Tibial artery (tissue), 4 donors: ENCODE results near the gene SYNRG.
A peak's percentile ranks its signal among the peaks of the same experiment; 100 is the strongest.

ENCODE experiments used
- DNase-seq, 2 donors: peaks; one replicate each; pipeline ENCODE4 v3.0.0-alpha.2; 2019
- H3K27ac ChIP-seq, 2 donors: fragments of 200-600 bp; sonication (generic) in 1 of 2; 1 replicate in 1 of 2; 2 replicates in 1 of 2; pipeline ENCODE4 v1.5.1; 2018 to 2019; ENCODE audit warnings: mild to moderate bottlenecking in 1 of 2
- H3K27me3 ChIP-seq, 2 donors: fragments of 200-600 bp; sonication (generic) in 1 of 2; one replicate each; pipeline versions ENCODE4 v1.5.1 to v1.6.0; 2016 to 2019
- H3K36me3 ChIP-seq, 3 donors: fragments of 200-600 bp; sonication (generic) in 2 of 3; one replicate each; pipeline ENCODE4 v1.5.1; 2016 to 2019; ENCODE audit warnings: mild to moderate bottlenecking in 2 of 3
- H3K4me1 ChIP-seq, 4 donors: fragments of 200-600 bp; sonication (generic) in 2 of 4; 1 replicate in 3 of 4; 2 replicates in 1 of 4; pipeline ENCODE4 v1.5.1; 2016 to 2019
- H3K4me3 ChIP-seq, 2 donors: fragments of 200-600 bp; sonication (generic) in 1 of 2; 1 replicate in 1 of 2; 2 replicates in 1 of 2; pipeline ENCODE4 v1.5.1; 2018 to 2019; ENCODE audit warnings: mild to moderate bottlenecking in 2 of 2
- H3K9me3 ChIP-seq, 3 donors: fragments of 200-600 bp; sonication (generic) in 1 of 3; one replicate each; pipeline ENCODE4 v1.5.1; 2016 to 2019
- intact Hi-C: fragments of 100-400 bp; cut with DNase I; formaldehyde crosslinking; loops from one replicate; pipeline ENCODE4 v1.15.0; 2023; ENCODE audit warnings: low total_unique reads
- TF ChIP-seq, protein P1 (sequence below), 2 experiments: fragments of 200-600 bp in 1 of 2; fragments of 450-650 bp in 1 of 2; IDR thresholded peaks; one replicate each; pipeline ENCODE4 v1.5.1; 2017 to 2019; ENCODE audit warnings: antibody characterized with exemption in 2 of 2, mild to moderate bottlenecking in 1 of 2, moderate library complexity in 1 of 2

Gene SYNRG, protein sequence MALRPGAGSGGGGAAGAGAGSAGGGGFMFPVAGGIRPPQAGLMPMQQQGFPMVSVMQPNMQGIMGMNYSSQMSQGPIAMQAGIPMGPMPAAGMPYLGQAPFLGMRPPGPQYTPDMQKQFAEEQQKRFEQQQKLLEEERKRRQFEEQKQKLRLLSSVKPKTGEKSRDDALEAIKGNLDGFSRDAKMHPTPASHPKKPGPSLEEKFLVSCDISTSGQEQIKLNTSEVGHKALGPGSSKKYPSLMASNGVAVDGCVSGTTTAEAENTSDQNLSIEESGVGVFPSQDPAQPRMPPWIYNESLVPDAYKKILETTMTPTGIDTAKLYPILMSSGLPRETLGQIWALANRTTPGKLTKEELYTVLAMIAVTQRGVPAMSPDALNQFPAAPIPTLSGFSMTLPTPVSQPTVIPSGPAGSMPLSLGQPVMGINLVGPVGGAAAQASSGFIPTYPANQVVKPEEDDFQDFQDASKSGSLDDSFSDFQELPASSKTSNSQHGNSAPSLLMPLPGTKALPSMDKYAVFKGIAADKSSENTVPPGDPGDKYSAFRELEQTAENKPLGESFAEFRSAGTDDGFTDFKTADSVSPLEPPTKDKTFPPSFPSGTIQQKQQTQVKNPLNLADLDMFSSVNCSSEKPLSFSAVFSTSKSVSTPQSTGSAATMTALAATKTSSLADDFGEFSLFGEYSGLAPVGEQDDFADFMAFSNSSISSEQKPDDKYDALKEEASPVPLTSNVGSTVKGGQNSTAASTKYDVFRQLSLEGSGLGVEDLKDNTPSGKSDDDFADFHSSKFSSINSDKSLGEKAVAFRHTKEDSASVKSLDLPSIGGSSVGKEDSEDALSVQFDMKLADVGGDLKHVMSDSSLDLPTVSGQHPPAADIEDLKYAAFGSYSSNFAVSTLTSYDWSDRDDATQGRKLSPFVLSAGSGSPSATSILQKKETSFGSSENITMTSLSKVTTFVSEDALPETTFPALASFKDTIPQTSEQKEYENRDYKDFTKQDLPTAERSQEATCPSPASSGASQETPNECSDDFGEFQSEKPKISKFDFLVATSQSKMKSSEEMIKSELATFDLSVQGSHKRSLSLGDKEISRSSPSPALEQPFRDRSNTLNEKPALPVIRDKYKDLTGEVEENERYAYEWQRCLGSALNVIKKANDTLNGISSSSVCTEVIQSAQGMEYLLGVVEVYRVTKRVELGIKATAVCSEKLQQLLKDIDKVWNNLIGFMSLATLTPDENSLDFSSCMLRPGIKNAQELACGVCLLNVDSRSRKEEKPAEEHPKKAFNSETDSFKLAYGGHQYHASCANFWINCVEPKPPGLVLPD (N-terminal part only)

DNA sequence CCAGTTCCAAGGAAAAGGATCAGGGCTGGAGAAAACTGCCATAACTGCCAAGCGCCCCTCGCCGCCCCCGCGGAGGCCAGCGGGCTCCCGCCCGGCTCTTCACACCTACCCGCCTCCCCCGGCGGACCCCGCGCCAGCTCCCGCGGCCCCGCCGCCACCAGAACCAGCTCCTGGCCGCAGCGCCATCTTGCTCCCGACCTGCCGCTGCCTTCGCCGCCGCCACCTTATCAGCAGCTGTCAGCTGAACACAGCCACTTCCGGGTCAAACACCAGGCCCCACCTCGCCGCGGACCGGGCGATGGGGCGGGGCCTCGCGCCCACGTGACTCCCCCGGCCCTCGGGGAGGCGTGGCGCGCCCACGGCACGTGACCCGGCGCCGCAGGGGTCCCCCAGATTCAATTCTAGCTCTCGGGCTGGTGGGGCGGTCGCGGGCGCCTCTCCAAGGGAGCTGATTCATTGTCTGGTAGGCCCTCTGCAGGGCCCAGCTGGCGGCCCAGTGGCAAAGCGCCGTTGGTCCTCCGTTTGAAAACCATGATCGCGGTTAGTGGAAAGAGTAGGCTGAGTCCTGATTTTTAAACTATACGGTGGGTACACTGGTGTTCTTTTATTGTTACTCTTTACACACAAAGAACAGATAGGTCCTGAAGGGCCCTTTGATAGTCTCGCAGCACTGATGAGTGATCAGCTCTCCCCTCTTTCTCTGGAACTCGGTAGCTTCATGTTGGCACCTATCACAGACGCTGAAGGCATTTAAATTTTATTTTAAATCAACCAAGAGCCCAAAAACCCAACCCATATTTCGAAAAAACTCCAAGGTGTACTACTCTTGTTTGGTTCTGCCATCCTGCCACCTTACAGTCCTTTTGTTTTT lies at the start of gene SYNRG:
SYNRG (minus strand) TSS at position 249 of the 871 bp plus-strand sequence; CDS start at position 186, 63 bp downstream.
- intact Hi-C loops = no loop called here
- TF ChIP-seq, protein P1, sequence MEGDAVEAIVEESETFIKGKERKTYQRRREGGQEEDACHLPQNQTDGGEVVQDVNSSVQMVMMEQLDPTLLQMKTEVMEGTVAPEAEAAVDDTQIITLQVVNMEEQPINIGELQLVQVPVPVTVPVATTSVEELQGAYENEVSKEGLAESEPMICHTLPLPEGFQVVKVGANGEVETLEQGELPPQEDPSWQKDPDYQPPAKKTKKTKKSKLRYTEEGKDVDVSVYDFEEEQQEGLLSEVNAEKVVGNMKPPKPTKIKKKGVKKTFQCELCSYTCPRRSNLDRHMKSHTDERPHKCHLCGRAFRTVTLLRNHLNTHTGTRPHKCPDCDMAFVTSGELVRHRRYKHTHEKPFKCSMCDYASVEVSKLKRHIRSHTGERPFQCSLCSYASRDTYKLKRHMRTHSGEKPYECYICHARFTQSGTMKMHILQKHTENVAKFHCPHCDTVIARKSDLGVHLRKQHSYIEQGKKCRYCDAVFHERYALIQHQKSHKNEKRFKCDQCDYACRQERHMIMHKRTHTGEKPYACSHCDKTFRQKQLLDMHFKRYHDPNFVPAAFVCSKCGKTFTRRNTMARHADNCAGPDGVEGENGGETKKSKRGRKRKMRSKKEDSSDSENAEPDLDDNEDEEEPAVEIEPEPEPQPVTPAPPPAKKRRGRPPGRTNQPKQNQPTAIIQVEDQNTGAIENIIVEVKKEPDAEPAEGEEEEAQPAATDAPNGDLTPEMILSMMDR (IDR thresholded peaks at IDR 0.05) = peak; percentile 31 to 37
- peaks cover 3 to 25% (median 14%) of the 10 kb centered on the region in 3 donors for H3K36me3 ChIP-seq
- H3K4me1 ChIP-seq = peaks cover 0 to 39% (median 8%) of the 10 kb centered on the region in 4 donors
- DNase-seq = peak; percentile 94 to 98
- H3K27ac ChIP-seq = peak within 1 kb of the TSS; percentile 92 to 94
- H3K9me3 ChIP-seq = no peaks in the 10 kb centered on the region
- H3K4me3 ChIP-seq = peak within 1 kb of the TSS; percentile 84 to 98
- no peaks in the 10 kb centered on the region for H3K27me3 ChIP-seq

DNA sequence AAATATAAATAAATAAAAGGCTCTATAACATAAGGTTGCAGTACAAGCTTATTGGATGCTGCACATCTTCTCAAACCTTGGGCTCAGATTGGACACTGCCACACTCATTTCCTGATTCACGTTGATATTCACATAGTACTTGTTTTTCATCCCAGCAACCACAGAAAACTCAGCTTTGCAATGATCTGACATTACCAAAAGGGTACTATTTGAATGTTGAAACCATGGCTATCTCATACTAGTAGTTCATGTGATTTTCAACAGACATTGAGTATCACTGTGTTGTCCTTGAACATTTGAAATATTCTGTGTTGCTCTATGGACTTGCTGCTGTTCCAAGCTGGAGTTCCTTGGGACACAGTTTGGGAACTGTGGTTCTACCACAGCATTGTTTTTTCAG lies 48.0 kb upstream of the SYNRG start:
- no peak for DNase-seq
- intact Hi-C loops = no loop called here
- Histone ChIP-seq H3K9me3 (no peaks in the 10 kb centered on the region), H3K4me1 (no peaks in the 10 kb centered on the region), H3K27me3 (peaks cover 0 to 4% of the 10 kb centered on the region in 2 donors), H3K36me3 (no peaks in the 10 kb centered on the region), H3K27ac (no peak overlapping the region), H3K4me3 (no peak overlapping the region)
- TF ChIP-seq, protein P1 (IDR thresholded peaks at IDR 0.05) = no peak

DNA sequence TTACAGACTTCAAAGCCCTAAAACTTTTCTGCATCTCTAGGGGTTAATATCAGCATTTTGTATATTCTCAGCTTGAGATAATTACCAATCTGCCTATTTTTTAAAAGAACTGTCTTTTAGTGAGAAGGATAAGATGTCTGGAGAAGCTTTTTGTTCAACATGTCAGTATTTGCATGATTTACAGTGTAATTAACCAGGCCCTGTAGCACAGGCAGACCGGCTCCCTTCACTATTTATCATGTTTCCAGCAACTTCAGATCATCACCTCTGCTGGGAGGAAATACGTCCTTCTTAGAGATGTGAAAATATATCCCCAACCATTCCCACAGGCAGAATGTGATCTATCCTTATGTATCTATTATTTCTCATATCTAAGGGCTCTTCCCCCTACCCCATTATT lies 42.6 kb upstream of the SYNRG start:
- H3K36me3 ChIP-seq = no peaks in the 10 kb centered on the region
- no peaks in the 10 kb centered on the region for H3K9me3 ChIP-seq
- H3K4me3 ChIP-seq = no peak overlapping the region
- intact Hi-C loops = no loop called here
- no peak for DNase-seq
- H3K27ac ChIP-seq = no peak overlapping the region
- TF ChIP-seq, protein P1 (IDR thresholded peaks at IDR 0.05) = no peak
- peaks cover 0 to 29% of the 10 kb centered on the region in 2 donors for H3K27me3 ChIP-seq
- no peaks in the 10 kb centered on the region for H3K4me1 ChIP-seq

DNA sequence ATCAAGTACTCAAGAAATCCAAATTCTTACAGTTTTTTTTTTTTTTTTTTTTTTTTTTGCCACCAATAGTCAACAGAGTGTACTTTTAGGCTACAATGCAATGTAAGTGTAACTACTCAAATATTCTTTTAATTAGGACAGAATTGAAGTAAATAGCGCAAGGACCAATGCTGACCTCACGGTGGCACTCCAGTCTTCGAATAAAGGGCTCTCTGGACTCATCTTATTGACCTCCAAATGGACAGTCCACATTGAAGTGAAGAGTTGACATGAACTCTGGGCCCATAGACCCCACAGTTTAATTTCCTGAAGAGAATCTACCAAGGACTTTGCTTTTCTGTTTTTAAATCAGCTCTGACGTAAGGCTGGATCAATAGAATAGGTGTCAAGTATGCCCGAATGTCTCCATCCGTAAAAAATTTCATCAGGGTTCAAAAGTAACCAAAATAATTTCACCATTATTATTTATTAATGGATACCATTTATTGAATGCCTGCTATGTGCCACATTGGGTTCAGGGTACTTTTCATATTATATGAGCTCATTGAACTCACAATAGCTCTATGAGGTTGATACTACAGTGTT lies 41.3 kb upstream of the SYNRG start:
- Histone ChIP-seq H3K9me3 (no peaks in the 10 kb centered on the region), H3K27ac (no peak overlapping the region), H3K4me1 (no peaks in the 10 kb centered on the region), H3K27me3 (peaks cover 0 to 29% of the 10 kb centered on the region in 2 donors), H3K4me3 (no peak overlapping the region), H3K36me3 (no peaks in the 10 kb centered on the region)
- intact Hi-C loops = no loop called here
- TF ChIP-seq, protein P1 (IDR thresholded peaks at IDR 0.05) = peak in 1 of 2 experiments; percentile 8
- no peak for DNase-seq
